ENCODE measurements around the gene F10. TPM values are rescaled to one million over a fixed set of nuclear protein-coding genes. Genes with fewer than 3 reads are reported as not detected.

Gene F10
- polyA plus RNA-seq, 1 of the 3 experiments (the other 2 are of a cell fraction) = 12.5 TPM

DNA sequence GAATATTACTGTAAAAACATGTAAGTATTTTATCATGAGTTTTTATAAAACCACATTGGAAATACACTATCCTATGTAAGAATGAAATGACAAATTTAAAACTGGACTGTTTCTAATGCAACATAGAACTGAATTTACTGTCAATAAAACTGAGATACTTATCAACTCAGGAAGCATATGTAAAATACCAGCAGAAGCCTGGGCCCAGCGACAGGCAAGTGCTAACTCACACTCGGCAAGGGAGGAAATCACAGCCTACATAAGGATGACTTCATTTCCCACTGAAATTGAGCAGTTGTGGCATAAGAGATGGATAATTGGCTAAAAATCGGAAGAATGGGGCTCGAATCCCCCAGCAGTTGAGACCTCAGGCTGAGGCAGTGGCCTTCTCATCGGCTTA lies 47.9 kb downstream of the F10 start:
- CTCF ChIA-PET = interaction anchor here (1.0 kb wide), 1 partner anchor 288 kb away, joined by 3 read pairs; no protein-coding TSS in a partner anchor
- H3K4me3 ChIP-seq (ENCODE audit: low read depth in 2 of 2, low read length in 1 of 2) = no peak overlapping the region
- no peak for DNase-seq
- no peaks in the 10 kb centered on the region for H3K4me1 ChIP-seq (ENCODE audit: control insufficient read depth in 1 of 2, insufficient read depth in 2 of 2, low read depth in 1 of 2, low read length in 1 of 2)
- no peaks in the 10 kb centered on the region for H3K79me2 ChIP-seq (ENCODE audit: insufficient read depth)
- no peaks in the 10 kb centered on the region for H4K20me1 ChIP-seq (ENCODE audit: insufficient read depth)
- TF ChIP-seq TEAD4 (IDR thresholded peaks at IDR 0.05; ENCODE audit: borderline replicate concordance, insufficient read depth) = no peak
- no peak for TF ChIP-seq FOSL2 (IDR thresholded peaks at IDR 0.05; ENCODE audit: borderline replicate concordance, low read depth)
- TF ChIP-seq, protein P1, sequence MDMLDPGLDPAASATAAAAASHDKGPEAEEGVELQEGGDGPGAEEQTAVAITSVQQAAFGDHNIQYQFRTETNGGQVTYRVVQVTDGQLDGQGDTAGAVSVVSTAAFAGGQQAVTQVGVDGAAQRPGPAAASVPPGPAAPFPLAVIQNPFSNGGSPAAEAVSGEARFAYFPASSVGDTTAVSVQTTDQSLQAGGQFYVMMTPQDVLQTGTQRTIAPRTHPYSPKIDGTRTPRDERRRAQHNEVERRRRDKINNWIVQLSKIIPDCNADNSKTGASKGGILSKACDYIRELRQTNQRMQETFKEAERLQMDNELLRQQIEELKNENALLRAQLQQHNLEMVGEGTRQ (IDR thresholded peaks at IDR 0.05; ENCODE audit: borderline replicate concordance, low read depth, low read length) = no peak
- TF ChIP-seq RCOR1 (IDR thresholded peaks at IDR 0.05; ENCODE audit: low read length) = no peak
- TF ChIP-seq TAF1 (IDR thresholded peaks at IDR 0.05; ENCODE audit: borderline replicate concordance, low read depth, low read length) = no peak
- TF ChIP-seq RXRA (IDR thresholded peaks at IDR 0.05; ENCODE audit: borderline replicate concordance, low read depth) = no peak
- TF ChIP-seq CHD2 (IDR thresholded peaks at IDR 0.05; ENCODE audit: low read length, partially characterized antibody) = no peak
- TF ChIP-seq EZH2phosphoT487 (IDR thresholded peaks at IDR 0.05; ENCODE audit: borderline replicate concordance, low read depth) = no peak
- no peak for TF ChIP-seq MXI1 (IDR thresholded peaks at IDR 0.05; ENCODE audit: low read depth, low read length)
- no peak for TF ChIP-seq YY1 (IDR thresholded peaks at IDR 0.05; ENCODE audit: low read depth)
- no peak for TF ChIP-seq SMC3 (IDR thresholded peaks at IDR 0.05; ENCODE audit: low read depth, low read length)
- H3K4me2 ChIP-seq = no peak overlapping the region
- no peaks in the 10 kb centered on the region for H3K9me3 ChIP-seq
- no peak overlapping the region for H3K27ac ChIP-seq (ENCODE audit: low read depth in 2 of 2, low read length in 1 of 2)
- H3K9me2 ChIP-seq = no peaks in the 10 kb centered on the region
- H3K9ac ChIP-seq = no peak overlapping the region
- POLR2A ChIA-PET = no interaction called here
- H2AFZ ChIP-seq (ENCODE audit: low read depth) = no peak overlapping the region
- 81% methylated on average over 5 of the region's 5 CpGs for WGBS (ENCODE audit: low lambda C conversion rate)
- H3F3A ChIP-seq (replicated peaks; ENCODE audit: insufficient read depth) = no peaks in the 10 kb centered on the region
- no peaks in the 10 kb centered on the region for H3K27me3 ChIP-seq (ENCODE audit: insufficient read depth)
- peaks cover 24 to 29% of the 10 kb centered on the region in 2 experiments for H3K36me3 ChIP-seq (replicated peaks in 1 of 2; ENCODE audit: control insufficient read depth in 1 of 2, insufficient read depth in 2 of 2, low read length in 1 of 2)

DNA sequence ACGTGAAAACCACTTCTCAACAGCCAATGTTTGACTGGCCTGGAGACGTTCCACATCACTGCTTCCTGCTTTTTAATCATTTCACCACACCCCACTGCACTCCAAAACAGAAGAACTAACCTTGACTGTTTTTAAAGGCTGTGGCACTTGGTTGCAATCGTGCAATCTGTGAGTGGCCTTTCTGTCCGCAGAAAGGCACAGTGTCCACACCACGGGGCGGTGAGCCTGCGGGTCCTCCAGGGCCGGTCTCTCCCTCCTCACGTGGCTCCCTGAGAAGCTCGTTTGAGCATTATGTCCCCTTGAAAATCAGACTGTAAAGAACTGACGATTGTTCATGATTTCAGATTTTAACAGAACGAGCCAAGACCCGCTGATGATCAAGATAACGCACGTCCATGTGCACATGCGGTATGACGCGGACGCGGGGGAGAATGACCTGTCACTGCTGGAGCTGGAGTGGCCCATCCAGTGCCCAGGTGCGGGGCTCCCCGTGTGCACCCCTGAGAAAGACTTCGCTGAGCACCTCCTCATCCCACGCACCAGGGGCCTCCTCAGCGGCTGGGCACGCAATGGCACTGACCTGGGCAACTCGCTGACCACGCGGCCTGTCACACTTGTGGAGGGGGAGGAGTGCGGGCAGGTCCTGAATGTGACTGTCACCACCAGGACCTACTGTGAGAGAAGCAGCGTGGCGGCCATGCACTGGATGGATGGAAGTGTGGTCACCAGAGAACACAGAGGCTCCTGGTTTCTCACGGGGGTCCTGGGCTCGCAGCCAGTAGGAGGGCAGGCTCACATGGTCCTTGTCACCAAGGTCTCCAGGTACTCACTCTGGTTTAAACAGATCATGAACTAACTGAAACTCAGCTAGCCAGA lies 48.9 kb downstream of the F10 start:
- no peaks in the 10 kb centered on the region for H3K27me3 ChIP-seq (ENCODE audit: insufficient read depth)
- TF ChIP-seq NRF1 (IDR thresholded peaks at IDR 0.05; ENCODE audit: low read depth, low read length) (no peak), SIN3A (IDR thresholded peaks at IDR 0.05; ENCODE audit: borderline replicate concordance, low read depth, low read length) (no peak), MEF2A (IDR thresholded peaks at IDR 0.05; ENCODE audit: borderline replicate concordance, low read depth) (no peak), EP300 (IDR thresholded peaks at IDR 0.05; ENCODE audit: borderline replicate concordance in 1 of 2, low read depth in 1 of 2, low read length in 1 of 2) (no peak), IRF3 (IDR thresholded peaks at IDR 0.05; ENCODE audit: low read depth, low read length) (no peak), YY1 (IDR thresholded peaks at IDR 0.05; ENCODE audit: low read depth) (no peak), REST (IDR thresholded peaks at IDR 0.05; ENCODE audit: low read depth, low read length) (no peak)
- TF ChIP-seq, protein P2, sequence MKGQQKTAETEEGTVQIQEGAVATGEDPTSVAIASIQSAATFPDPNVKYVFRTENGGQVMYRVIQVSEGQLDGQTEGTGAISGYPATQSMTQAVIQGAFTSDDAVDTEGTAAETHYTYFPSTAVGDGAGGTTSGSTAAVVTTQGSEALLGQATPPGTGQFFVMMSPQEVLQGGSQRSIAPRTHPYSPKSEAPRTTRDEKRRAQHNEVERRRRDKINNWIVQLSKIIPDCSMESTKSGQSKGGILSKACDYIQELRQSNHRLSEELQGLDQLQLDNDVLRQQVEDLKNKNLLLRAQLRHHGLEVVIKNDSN (IDR thresholded peaks at IDR 0.05; ENCODE audit: borderline replicate concordance, low read depth) = no peak
- CTCF ChIA-PET = no interaction called here
- H3K36me3 ChIP-seq (replicated peaks in 1 of 2; ENCODE audit: control insufficient read depth in 1 of 2, insufficient read depth in 2 of 2, low read length in 1 of 2) = peaks cover 28 to 38% of the 10 kb centered on the region in 2 experiments
- no peaks in the 10 kb centered on the region for H3K9me3 ChIP-seq
- H3K4me3 ChIP-seq (ENCODE audit: low read depth in 2 of 2, low read length in 1 of 2) = no peak overlapping the region
- no peak overlapping the region for H3K27ac ChIP-seq (ENCODE audit: low read depth in 2 of 2, low read length in 1 of 2)
- no peaks in the 10 kb centered on the region for H4K20me1 ChIP-seq (ENCODE audit: insufficient read depth)
- H3K4me1 ChIP-seq (ENCODE audit: control insufficient read depth in 1 of 2, insufficient read depth in 2 of 2, low read depth in 1 of 2, low read length in 1 of 2) = no peaks in the 10 kb centered on the region
- no peaks in the 10 kb centered on the region for H3F3A ChIP-seq (replicated peaks; ENCODE audit: insufficient read depth)
- POLR2A ChIA-PET = no interaction called here
- DNase-seq = no peak
- no peaks in the 10 kb centered on the region for H3K9me2 ChIP-seq
- WGBS (ENCODE audit: low lambda C conversion rate) = 95% methylated on average over 24 of the region's 34 CpGs
- no peak overlapping the region for H2AFZ ChIP-seq (ENCODE audit: low read depth)
- H3K4me2 ChIP-seq = no peak overlapping the region
- H3K9ac ChIP-seq = no peak overlapping the region
- H3K79me2 ChIP-seq (ENCODE audit: insufficient read depth) = no peaks in the 10 kb centered on the region
